ENCODE data around the gene SLC45A3. TPM values are rescaled to one million over a fixed set of nuclear protein-coding genes. Genes with fewer than 3 reads are reported as not detected.

Gene SLC45A3
- total RNA-seq, 1 experiment from 2014 or later: 5.5 TPM

DNA sequence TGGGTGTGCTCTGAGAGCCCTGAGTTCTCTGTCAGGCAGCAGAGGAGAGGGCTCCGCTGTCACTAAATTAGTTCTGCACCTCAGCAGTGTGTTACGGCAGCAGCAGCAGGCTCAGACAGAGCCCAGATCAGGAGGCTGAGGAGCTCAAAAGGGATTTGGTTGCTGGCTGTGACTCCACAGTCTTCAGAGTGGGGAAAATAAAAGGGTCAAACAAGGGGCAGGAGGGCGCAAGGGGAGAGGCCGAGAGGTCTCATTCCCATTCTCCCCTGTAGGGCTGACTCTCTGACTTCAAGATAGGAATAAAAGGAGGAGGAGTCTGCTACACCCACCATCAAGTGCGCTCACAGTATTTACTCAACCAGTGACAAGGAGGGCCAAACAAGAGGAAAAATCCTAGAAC is 9.2 kb upstream of the SLC45A3 start:
- Mint-ChIP-seq H3K9me3 (ENCODE audit: unreplicated experiment) (no peaks in the 10 kb centered on the region), H3K4me3 (ENCODE audit: unreplicated experiment) (no peak overlapping the region), H3K27me3 (ENCODE audit: insufficient read depth, unreplicated experiment) (no peaks in the 10 kb centered on the region), H3K36me3 (ENCODE audit: insufficient read depth, unreplicated experiment) (no peaks in the 10 kb centered on the region), H3K27ac (ENCODE audit: unreplicated experiment) (no peak overlapping the region), H3K4me1 (ENCODE audit: low read depth, unreplicated experiment) (no peaks in the 10 kb centered on the region)
- H3K4me1 ChIP-seq: no peaks in the 10 kb centered on the region
- no peaks in the 10 kb centered on the region for H3K9me3 ChIP-seq
- CTCF ChIA-PET: no interaction called here
- H3K27me3 ChIP-seq (replicated peaks; ENCODE audit: control insufficient read depth, insufficient read depth, low read length): no peaks in the 10 kb centered on the region
- intact Hi-C loops (cut with micrococcal nuclease; ENCODE audit: unreplicated experiment): no loop called here
- no peak overlapping the region for H3K4me3 ChIP-seq (ENCODE audit: low read depth, low read length)
- POLR2A ChIA-PET: no interaction called here
- BruUV-seq (replicated peaks): no TSS peak
- no peak for DNase-seq
- TF ChIP-seq, protein P1, sequence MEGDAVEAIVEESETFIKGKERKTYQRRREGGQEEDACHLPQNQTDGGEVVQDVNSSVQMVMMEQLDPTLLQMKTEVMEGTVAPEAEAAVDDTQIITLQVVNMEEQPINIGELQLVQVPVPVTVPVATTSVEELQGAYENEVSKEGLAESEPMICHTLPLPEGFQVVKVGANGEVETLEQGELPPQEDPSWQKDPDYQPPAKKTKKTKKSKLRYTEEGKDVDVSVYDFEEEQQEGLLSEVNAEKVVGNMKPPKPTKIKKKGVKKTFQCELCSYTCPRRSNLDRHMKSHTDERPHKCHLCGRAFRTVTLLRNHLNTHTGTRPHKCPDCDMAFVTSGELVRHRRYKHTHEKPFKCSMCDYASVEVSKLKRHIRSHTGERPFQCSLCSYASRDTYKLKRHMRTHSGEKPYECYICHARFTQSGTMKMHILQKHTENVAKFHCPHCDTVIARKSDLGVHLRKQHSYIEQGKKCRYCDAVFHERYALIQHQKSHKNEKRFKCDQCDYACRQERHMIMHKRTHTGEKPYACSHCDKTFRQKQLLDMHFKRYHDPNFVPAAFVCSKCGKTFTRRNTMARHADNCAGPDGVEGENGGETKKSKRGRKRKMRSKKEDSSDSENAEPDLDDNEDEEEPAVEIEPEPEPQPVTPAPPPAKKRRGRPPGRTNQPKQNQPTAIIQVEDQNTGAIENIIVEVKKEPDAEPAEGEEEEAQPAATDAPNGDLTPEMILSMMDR (IDR thresholded peaks at IDR 0.05; ENCODE audit: insufficient read depth in 1 of 2, low read depth in 1 of 2, low read length in 1 of 2, severe bottlenecking in 1 of 2, unreplicated experiment in 1 of 2): no peak
- H3K36me3 ChIP-seq (ENCODE audit: control insufficient read depth, insufficient read depth, low read length): no peaks in the 10 kb centered on the region

DNA sequence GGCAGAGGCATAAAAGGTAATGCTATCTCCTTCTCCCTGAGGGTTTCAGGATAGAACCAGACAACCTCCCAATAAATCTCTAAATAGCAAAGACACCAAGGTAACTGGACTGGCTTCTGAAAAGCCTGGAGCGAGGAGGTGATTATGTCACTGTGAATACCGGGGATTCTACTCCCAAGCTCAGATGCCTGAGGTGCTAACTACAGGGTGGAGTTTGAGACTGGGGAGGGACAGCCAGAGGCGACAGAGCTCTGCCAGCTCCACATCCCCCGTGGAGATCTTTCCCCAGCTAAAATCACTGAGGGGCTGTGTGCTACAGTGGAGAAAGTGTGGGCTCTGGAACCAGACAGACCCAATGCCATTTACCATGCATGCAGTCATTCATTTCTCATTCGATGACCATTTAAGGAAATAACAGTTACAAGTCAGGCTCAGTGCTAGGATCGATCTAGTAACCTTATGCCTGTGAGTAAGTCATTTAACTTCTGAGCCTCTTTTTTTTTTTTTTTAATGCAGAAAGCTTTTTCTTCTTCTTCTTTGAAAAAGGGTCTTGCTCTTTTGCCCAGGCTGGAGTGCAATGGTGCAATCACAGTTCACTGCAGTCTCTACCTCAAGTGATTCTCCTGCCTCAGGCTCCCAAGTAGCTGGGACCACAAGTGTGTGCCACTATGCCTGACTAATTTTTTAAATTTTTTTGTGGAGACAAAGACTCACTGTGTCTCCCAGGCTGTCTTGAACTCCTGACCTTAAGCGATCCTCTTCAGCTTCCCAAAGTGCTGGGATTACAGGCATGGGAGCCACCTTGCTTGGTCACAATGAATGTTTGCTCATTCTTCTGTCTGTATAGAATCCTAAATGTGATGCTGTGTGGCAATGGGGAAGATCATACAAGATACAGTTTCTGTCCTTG is 8.1 kb upstream of the SLC45A3 start:
- no peak overlapping the region for H3K27ac Mint-ChIP-seq (ENCODE audit: unreplicated experiment)
- peak in 1 of 2 experiments; percentile 43 for DNase-seq
- ChIA-PET CTCF (interaction anchor here (0.6 kb wide), 1 partner anchor 358 kb away, joined by 3 read pairs; no protein-coding TSS in a partner anchor), POLR2A (no interaction called here)
- no peaks in the 10 kb centered on the region for H3K27me3 Mint-ChIP-seq (ENCODE audit: insufficient read depth, unreplicated experiment)
- no peak overlapping the region for H3K4me3 Mint-ChIP-seq (ENCODE audit: unreplicated experiment)
- no peaks in the 10 kb centered on the region for H3K36me3 Mint-ChIP-seq (ENCODE audit: insufficient read depth, unreplicated experiment)
- Histone ChIP-seq H3K4me3 (ENCODE audit: low read depth, low read length) (no peak overlapping the region), H3K27me3 (replicated peaks; ENCODE audit: control insufficient read depth, insufficient read depth, low read length) (no peaks in the 10 kb centered on the region), H3K4me1 (no peaks in the 10 kb centered on the region), H3K36me3 (ENCODE audit: control insufficient read depth, insufficient read depth, low read length) (no peaks in the 10 kb centered on the region), H3K9me3 (no peaks in the 10 kb centered on the region)
- intact Hi-C loops (cut with micrococcal nuclease; ENCODE audit: unreplicated experiment): no loop called here
- TF ChIP-seq, protein P1 (IDR thresholded peaks at IDR 0.05; ENCODE audit: insufficient read depth in 1 of 2, low read depth in 1 of 2, low read length in 1 of 2, severe bottlenecking in 1 of 2, unreplicated experiment in 1 of 2): no peak
- no peaks in the 10 kb centered on the region for H3K9me3 Mint-ChIP-seq (ENCODE audit: unreplicated experiment)
- no TSS peak for BruUV-seq (replicated peaks)
- no peaks in the 10 kb centered on the region for H3K4me1 Mint-ChIP-seq (ENCODE audit: low read depth, unreplicated experiment)

DNA sequence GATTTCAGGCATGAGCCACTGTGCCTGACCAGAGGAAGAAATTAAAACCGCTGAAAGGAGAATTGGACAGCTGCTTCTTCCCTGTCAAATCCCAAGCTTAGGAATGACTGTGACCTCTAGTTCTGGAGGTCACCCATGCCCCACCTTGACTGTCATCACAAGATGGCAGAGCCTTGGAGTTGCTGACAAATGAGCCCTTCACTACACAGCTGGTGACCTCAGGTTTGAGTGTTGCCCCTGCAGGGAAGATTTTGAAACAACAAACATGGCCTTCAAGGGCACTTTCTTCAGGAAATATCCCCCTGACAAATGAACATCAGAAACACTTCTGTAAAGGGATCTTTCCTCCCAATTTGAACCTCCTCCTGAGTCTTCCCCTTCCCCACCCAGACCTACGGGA is 6.9 kb upstream of the SLC45A3 start:
- no peak overlapping the region for H3K4me3 ChIP-seq (ENCODE audit: low read depth, low read length)
- Mint-ChIP-seq H3K27ac (ENCODE audit: unreplicated experiment) (no peak overlapping the region), H3K4me1 (ENCODE audit: low read depth, unreplicated experiment) (no peaks in the 10 kb centered on the region), H3K4me3 (ENCODE audit: unreplicated experiment) (no peak overlapping the region), H3K9me3 (ENCODE audit: unreplicated experiment) (no peaks in the 10 kb centered on the region), H3K27me3 (ENCODE audit: insufficient read depth, unreplicated experiment) (no peaks in the 10 kb centered on the region), H3K36me3 (ENCODE audit: insufficient read depth, unreplicated experiment) (no peaks in the 10 kb centered on the region)
- H3K9me3 ChIP-seq: no peaks in the 10 kb centered on the region
- DNase-seq: no peak
- POLR2A ChIA-PET: no interaction called here
- no TSS peak for BruUV-seq (replicated peaks)
- CTCF ChIA-PET: no interaction called here
- H3K36me3 ChIP-seq (ENCODE audit: control insufficient read depth, insufficient read depth, low read length): no peaks in the 10 kb centered on the region
- no peaks in the 10 kb centered on the region for H3K27me3 ChIP-seq (replicated peaks; ENCODE audit: control insufficient read depth, insufficient read depth, low read length)
- no peaks in the 10 kb centered on the region for H3K4me1 ChIP-seq
- TF ChIP-seq, protein P1 (IDR thresholded peaks at IDR 0.05; ENCODE audit: insufficient read depth in 1 of 2, low read depth in 1 of 2, low read length in 1 of 2, severe bottlenecking in 1 of 2, unreplicated experiment in 1 of 2): no peak
- intact Hi-C loops (cut with micrococcal nuclease; ENCODE audit: unreplicated experiment): no loop called here
